Neutrophil (primary cell): ENCODE measurements around the gene ELOB.

Source experiments
- H3K27ac ChIP-seq: fragments of 200-600 bp; sonication (generic); 2 replicates; pipeline ENCODE4 v1.5.1; 2016; ENCODE audit warnings: mild to moderate bottlenecking, moderate library complexity
- H3K27me3 ChIP-seq: fragments of 200-600 bp; sonication (generic); 2 replicates; pipeline ENCODE4 v1.6.0; 2016; ENCODE audit warnings: mild to moderate bottlenecking
- H3K36me3 ChIP-seq: fragments of 200-600 bp; sonication (generic); 2 replicates; pipeline ENCODE4 v1.5.1; 2017
- H3K4me1 ChIP-seq, 2 experiments: fragments of 200-600 bp in 1 of 2; sonication (generic) in 1 of 2; 1 replicate in 1 of 2; 2 replicates in 1 of 2; pipeline versions ENCODE4 v1.5.1 to v1.6.1; 2013 to 2016; ENCODE audit warnings: low read depth in 1 of 2, low read length in 1 of 2, mild to moderate bottlenecking in 1 of 2, moderate library complexity in 1 of 2; ENCODE audit not compliant: control insufficient read depth in 1 of 2, insufficient read depth in 1 of 2
- H3K4me3 ChIP-seq, 2 experiments: fragments of 200-600 bp in 1 of 2; sonication (generic) in 1 of 2; 1 replicate in 1 of 2; 2 replicates in 1 of 2; pipeline ENCODE4 v1.5.1; 2013 to 2016; ENCODE audit warnings: low read depth in 1 of 2, low read length in 1 of 2, mild to moderate bottlenecking in 1 of 2, moderate library complexity in 1 of 2
- H3K9me3 ChIP-seq: fragments of 200-600 bp; sonication (generic); 2 replicates; pipeline ENCODE4 v1.5.1; 2016
- CTCF ChIP-seq: fragments of 200-600 bp; sonication (generic); IDR thresholded peaks from 2 replicates; pipeline ENCODE4 v1.5.1; 2016; ENCODE audit warnings: antibody characterized with exemption

ELOB gene

GRCh38 chr16:2755158-2755557 lies 21.9 kb downstream of the ELOB start:
- peak overlapping the region; percentile 6 for H3K27ac ChIP-seq
- H3K4me3 ChIP-seq = no peak overlapping the region

GRCh38 chr16:2753733-2754020 lies 23.4 kb downstream of the ELOB start:
- TF ChIP-seq CTCF = no peak
- Histone ChIP-seq H3K4me1 (peaks cover 35 to 37% of the 10 kb centered on the region in 2 experiments), H3K4me3 (peak overlapping the region; percentile 90 to 98), H3K27ac (peak overlapping the region; percentile 94), H3K36me3 (peaks cover 15% of the 10 kb centered on the region), H3K27me3 (no peaks in the 10 kb centered on the region), H3K9me3 (no peaks in the 10 kb centered on the region)

More at GRCh38 chr16:2755158-2755557, 21.9 kb downstream of the ELOB start:
- TF ChIP-seq CTCF = no peak
- Histone ChIP-seq H3K9me3 (no peaks in the 10 kb centered on the region), H3K36me3 (peaks cover 30% of the 10 kb centered on the region), H3K4me1 (peaks cover 35 to 37% of the 10 kb centered on the region in 2 experiments), H3K27me3 (no peaks in the 10 kb centered on the region)

- Histone ChIP-seq H3K36me3 (peaks cover 9% of the 10 kb centered on the region), H3K27ac (peak overlapping the region; percentile 94), H3K9me3 (no peaks in the 10 kb centered on the region), H3K4me1 (peaks cover 35 to 37% of the 10 kb centered on the region in 2 experiments), H3K4me3 (peak overlapping the region; percentile 90 to 98), H3K27me3 (no peaks in the 10 kb centered on the region)
- no peak for TF ChIP-seq CTCF
Measured at GRCh38 chr16:2752850-2753732, 24.0 kb downstream of the ELOB start.

GRCh38 chr16:2752035-2752849 lies 24.8 kb downstream of the ELOB start, which contains the start of gene SRRM2:
Gene SRRM2 (plus strand): TSS chr16:2752638. CDS start chr16:2756365, 3,727 bp downstream.
- no peak for TF ChIP-seq CTCF
- Histone ChIP-seq H3K27ac (peak within 1 kb of the TSS; percentile 94), H3K9me3 (no peaks in the 10 kb centered on the region), H3K36me3 (peaks cover under 1% of the 10 kb centered on the region), H3K4me3 (peak within 1 kb of the TSS; percentile 90 to 98), H3K4me1 (peaks cover 35 to 37% of the 10 kb centered on the region in 2 experiments), H3K27me3 (no peaks in the 10 kb centered on the region)

GRCh38 chr16:2751577-2752034 lies 25.5 kb downstream of the ELOB start:
- H3K4me3 ChIP-seq = peak overlapping the region; percentile 90 to 98
- H3K4me1 ChIP-seq = peaks cover 35 to 37% of the 10 kb centered on the region in 2 experiments
- no peak for TF ChIP-seq CTCF
- no peaks in the 10 kb centered on the region for H3K27me3 ChIP-seq
- no peaks in the 10 kb centered on the region for H3K9me3 ChIP-seq
- H3K27ac ChIP-seq = peak overlapping the region; percentile 94
- H3K36me3 ChIP-seq = no peaks in the 10 kb centered on the region
